ENCODE measurements around the gene PSMB9. TPM values are rescaled to one million over a fixed set of nuclear protein-coding genes. Genes with fewer than 3 reads are reported as not detected.

Gene PSMB9
- polyA plus RNA-seq, 1 donor from 2014 or later = not detected

DNA sequence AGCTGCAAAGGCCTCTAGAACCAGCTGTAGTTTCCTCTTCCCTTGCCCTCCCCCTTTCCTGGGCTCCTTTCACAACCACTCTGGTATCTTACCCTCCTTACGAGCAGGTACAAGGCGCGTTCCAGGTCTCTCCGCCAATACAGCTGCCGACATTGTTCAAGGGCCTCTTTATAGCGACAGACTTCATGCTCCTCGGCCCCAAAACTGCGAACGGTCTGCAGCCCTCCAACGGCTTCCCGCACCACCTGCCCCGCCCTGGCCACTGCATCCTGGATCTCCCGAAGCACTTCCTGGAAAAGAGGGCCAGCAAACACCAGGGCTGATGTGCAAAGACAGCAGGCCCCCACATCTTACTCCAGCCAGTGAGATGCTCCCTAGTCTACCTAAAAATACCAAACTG, 21.5 kb upstream of the PSMB9 start:
- Histone ChIP-seq H3K9me3 (ENCODE audit: low read length) (no peaks in the 10 kb centered on the region), H3K79me2 (replicated peaks; ENCODE audit: insufficient read depth, low read length) (no peaks in the 10 kb centered on the region), H3F3A (ENCODE audit: insufficient read depth, low read length, poor library complexity, severe bottlenecking) (no peaks in the 10 kb centered on the region), H3K4me2 (ENCODE audit: low read length) (no peak overlapping the region), H3K9me2 (ENCODE audit: insufficient read depth, low read length) (no peaks in the 10 kb centered on the region), H3K27ac (ENCODE audit: low read length) (no peak overlapping the region), H3K4me3 (ENCODE audit: low read length) (no peak overlapping the region), H3K36me3 (ENCODE audit: insufficient read depth, low read length) (no peaks in the 10 kb centered on the region), H3K9ac (ENCODE audit: low read length) (no peak overlapping the region), H3K27me3 (ENCODE audit: insufficient read depth, low read depth, low read length) (no peaks in the 10 kb centered on the region), H2AFZ (ENCODE audit: low read depth, low read length) (no peak overlapping the region), H4K20me1 (ENCODE audit: insufficient read depth) (no peaks in the 10 kb centered on the region)
- TF ChIP-seq RAD21 (conservative IDR thresholded peaks at IDR 0.05) = no peak
- no peak for TF ChIP-seq EP300 (conservative IDR thresholded peaks at IDR 0.05; ENCODE audit: poor library complexity, severe bottlenecking)
- TF ChIP-seq SMC3 (conservative IDR thresholded peaks at IDR 0.05; ENCODE audit: poor library complexity) = no peak
- TF ChIP-seq EZH2 (IDR thresholded peaks at IDR 0.05; ENCODE audit: borderline replicate concordance, insufficient read depth, low read length, poor library complexity, severe bottlenecking) = no peak
- TF ChIP-seq POLR2AphosphoS5 (IDR thresholded peaks at IDR 0.05) = no peak
- no peak for TF ChIP-seq TAF1 (IDR thresholded peaks at IDR 0.05; ENCODE audit: low read depth)
- TF ChIP-seq, protein P1, sequence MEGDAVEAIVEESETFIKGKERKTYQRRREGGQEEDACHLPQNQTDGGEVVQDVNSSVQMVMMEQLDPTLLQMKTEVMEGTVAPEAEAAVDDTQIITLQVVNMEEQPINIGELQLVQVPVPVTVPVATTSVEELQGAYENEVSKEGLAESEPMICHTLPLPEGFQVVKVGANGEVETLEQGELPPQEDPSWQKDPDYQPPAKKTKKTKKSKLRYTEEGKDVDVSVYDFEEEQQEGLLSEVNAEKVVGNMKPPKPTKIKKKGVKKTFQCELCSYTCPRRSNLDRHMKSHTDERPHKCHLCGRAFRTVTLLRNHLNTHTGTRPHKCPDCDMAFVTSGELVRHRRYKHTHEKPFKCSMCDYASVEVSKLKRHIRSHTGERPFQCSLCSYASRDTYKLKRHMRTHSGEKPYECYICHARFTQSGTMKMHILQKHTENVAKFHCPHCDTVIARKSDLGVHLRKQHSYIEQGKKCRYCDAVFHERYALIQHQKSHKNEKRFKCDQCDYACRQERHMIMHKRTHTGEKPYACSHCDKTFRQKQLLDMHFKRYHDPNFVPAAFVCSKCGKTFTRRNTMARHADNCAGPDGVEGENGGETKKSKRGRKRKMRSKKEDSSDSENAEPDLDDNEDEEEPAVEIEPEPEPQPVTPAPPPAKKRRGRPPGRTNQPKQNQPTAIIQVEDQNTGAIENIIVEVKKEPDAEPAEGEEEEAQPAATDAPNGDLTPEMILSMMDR (IDR thresholded peaks at IDR 0.05; ENCODE audit: poor library complexity, severe bottlenecking) = no peak
- TF ChIP-seq MXI1 (conservative IDR thresholded peaks at IDR 0.05; ENCODE audit: poor library complexity, severe bottlenecking) = no peak
- TF ChIP-seq, protein P2, sequence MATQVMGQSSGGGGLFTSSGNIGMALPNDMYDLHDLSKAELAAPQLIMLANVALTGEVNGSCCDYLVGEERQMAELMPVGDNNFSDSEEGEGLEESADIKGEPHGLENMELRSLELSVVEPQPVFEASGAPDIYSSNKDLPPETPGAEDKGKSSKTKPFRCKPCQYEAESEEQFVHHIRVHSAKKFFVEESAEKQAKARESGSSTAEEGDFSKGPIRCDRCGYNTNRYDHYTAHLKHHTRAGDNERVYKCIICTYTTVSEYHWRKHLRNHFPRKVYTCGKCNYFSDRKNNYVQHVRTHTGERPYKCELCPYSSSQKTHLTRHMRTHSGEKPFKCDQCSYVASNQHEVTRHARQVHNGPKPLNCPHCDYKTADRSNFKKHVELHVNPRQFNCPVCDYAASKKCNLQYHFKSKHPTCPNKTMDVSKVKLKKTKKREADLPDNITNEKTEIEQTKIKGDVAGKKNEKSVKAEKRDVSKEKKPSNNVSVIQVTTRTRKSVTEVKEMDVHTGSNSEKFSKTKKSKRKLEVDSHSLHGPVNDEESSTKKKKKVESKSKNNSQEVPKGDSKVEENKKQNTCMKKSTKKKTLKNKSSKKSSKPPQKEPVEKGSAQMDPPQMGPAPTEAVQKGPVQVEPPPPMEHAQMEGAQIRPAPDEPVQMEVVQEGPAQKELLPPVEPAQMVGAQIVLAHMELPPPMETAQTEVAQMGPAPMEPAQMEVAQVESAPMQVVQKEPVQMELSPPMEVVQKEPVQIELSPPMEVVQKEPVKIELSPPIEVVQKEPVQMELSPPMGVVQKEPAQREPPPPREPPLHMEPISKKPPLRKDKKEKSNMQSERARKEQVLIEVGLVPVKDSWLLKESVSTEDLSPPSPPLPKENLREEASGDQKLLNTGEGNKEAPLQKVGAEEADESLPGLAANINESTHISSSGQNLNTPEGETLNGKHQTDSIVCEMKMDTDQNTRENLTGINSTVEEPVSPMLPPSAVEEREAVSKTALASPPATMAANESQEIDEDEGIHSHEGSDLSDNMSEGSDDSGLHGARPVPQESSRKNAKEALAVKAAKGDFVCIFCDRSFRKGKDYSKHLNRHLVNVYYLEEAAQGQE (IDR thresholded peaks at IDR 0.05; ENCODE audit: borderline replicate concordance) = no peak

DNA sequence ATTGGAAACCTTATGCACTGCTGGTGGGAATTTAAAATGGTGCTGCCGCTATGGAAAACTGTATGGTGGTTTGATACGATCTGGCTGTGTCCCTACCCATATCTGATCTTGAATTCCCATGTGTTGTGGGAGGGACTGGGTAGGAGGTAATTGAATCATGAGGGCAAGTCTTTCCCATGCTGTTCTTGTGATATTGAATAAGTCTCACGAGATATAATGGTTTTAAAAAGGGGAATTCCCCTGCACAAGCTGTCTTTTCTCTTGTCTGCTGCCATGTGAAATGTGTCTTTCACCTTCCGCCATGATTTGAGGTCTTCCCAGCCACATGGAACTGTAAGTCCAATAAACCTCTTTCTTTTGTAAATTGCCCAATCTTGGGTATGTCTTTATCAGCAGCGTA, 20.3 kb upstream of the PSMB9 start:
- Histone ChIP-seq H4K20me1 (ENCODE audit: insufficient read depth) (no peaks in the 10 kb centered on the region), H3K27ac (ENCODE audit: low read length) (no peak overlapping the region), H3K9ac (ENCODE audit: low read length) (no peak overlapping the region), H3K4me3 (ENCODE audit: low read length) (no peak overlapping the region), H3K9me3 (ENCODE audit: low read length) (no peaks in the 10 kb centered on the region), H3K36me3 (ENCODE audit: insufficient read depth, low read length) (no peaks in the 10 kb centered on the region), H2AFZ (ENCODE audit: low read depth, low read length) (no peak overlapping the region), H3F3A (ENCODE audit: insufficient read depth, low read length, poor library complexity, severe bottlenecking) (no peaks in the 10 kb centered on the region), H3K4me2 (ENCODE audit: low read length) (no peak overlapping the region), H3K27me3 (ENCODE audit: insufficient read depth, low read depth, low read length) (no peaks in the 10 kb centered on the region), H3K9me2 (ENCODE audit: insufficient read depth, low read length) (no peaks in the 10 kb centered on the region), H3K79me2 (replicated peaks; ENCODE audit: insufficient read depth, low read length) (no peaks in the 10 kb centered on the region)
- TF ChIP-seq SMC3 (conservative IDR thresholded peaks at IDR 0.05; ENCODE audit: poor library complexity) (no peak), TAF1 (IDR thresholded peaks at IDR 0.05; ENCODE audit: low read depth) (no peak), EP300 (conservative IDR thresholded peaks at IDR 0.05; ENCODE audit: poor library complexity, severe bottlenecking) (no peak), POLR2AphosphoS5 (IDR thresholded peaks at IDR 0.05) (no peak), RAD21 (conservative IDR thresholded peaks at IDR 0.05) (no peak), EZH2 (IDR thresholded peaks at IDR 0.05; ENCODE audit: borderline replicate concordance, insufficient read depth, low read length, poor library complexity, severe bottlenecking) (no peak), MXI1 (conservative IDR thresholded peaks at IDR 0.05; ENCODE audit: poor library complexity, severe bottlenecking) (no peak)
- TF ChIP-seq, protein P2 (IDR thresholded peaks at IDR 0.05; ENCODE audit: borderline replicate concordance) = no peak
- TF ChIP-seq, protein P1 (IDR thresholded peaks at IDR 0.05; ENCODE audit: poor library complexity, severe bottlenecking) = no peak

All from neural cell (in vitro differentiated cells).